NCI-H2107 (cell line): ENCODE data around the gene ARHGAP24.
A peak's percentile ranks its signal among the peaks of the same experiment; 100 is the strongest.
"Not testable (repeated sequence)": the region's sequence is repeated elsewhere in the genome, so short reads cannot be mapped to it uniquely, and the experiment has no call there.

Experiments
- DNase-seq: peaks from one replicate; lab custom pipeline; 2025; lab: John Stamatoyannopoulos, UW

Gene ARHGAP24

DNA sequence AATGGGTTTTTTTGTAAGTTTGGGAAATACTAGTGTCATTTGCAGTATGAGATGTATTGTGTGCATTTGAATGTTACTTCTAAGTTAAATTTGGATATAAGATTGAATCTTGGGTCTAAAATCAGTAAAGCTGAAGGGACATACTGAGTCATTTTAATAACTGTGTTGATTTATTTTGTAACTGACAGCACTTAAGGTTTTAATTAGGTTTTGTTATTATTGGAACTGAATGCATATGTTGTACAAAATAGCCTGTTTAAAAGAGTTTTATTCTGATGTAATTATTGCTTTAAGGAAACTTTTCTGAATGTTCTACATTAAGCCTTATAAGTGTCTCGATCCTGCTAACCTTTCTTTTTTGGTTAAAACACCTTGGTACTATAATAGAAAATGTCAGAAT is 488.3 kb downstream of the ARHGAP24 start:
- no peak for DNase-seq

DNA sequence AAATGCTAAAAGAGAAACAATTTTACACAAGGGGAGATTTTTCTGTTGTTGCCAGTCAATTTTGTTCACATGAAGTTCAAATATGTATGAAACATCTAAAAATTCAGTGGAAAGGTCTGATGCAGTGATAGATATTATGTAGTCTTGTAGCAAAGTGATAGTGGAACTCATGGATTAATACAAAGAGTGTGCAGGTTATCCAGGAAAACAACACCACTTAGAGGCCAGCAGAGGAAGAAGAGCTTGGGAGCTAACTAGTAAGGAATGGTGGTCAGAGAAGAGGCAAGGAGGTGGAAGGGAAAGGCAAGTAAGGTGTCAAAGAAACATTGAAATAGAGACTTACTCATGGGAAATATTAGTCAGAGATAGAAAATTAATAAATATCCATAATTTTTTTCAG is 489.3 kb downstream of the ARHGAP24 start:
- DNase-seq = no peak

DNA sequence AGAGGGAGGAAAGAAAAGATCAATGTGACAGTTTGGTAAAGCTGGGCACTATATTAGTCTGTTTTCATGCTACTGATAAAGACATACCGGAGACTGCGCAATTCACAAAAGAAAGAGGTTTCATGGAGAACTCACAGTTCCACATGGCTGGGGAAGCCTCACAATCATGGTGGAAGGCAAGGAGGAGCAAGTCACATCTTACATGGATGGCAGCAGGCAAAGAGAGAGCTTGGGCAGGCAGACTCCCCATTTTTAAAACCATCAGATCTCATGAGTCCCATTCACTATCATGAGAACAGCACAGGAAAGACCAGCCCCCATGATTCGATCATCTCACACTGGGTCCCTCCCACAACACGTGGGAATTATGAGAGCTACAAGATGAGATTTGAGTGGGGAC is 490.1 kb downstream of the ARHGAP24 start:
- not testable (repeated sequence) for DNase-seq

DNA sequence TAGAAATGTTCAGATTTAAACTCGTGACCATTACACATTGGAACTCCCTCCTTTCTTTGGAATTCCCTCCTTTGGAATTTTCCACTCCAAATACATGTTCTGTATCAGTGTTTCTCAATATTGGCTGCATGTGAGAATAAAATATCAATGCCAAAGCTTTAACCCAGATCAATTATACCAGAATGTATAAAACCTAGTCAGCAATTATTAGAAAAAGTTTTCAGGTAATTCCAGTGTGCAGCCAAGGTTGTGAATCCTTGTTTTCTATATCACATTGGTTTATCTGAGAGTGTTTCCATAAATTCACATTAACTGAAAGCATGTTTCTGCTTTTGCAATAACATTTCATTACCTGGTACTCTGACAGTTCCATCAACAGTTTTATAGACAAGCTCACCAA is 490.6 kb downstream of the ARHGAP24 start:
- DNase-seq = no peak

DNA sequence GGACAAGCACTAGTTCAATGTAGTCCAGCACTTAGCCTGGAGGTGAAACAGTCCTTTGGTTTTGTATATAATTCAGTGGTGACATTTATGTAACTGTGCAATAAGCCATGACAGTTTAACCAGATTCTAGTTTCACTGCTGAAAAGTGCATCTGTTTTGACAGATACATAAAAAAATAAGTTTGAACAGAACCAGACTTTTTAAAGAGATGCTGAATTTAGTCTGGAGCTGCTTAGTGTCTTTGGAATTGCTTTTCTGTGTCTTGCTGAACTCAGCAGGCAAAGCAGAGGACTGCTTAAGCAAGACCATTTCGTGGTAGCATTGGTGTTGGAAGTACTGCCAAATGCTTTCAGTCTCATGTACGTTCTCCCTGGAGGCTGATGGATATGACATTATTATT is 491.4 kb downstream of the ARHGAP24 start:
- DNase-seq = no peak

DNA sequence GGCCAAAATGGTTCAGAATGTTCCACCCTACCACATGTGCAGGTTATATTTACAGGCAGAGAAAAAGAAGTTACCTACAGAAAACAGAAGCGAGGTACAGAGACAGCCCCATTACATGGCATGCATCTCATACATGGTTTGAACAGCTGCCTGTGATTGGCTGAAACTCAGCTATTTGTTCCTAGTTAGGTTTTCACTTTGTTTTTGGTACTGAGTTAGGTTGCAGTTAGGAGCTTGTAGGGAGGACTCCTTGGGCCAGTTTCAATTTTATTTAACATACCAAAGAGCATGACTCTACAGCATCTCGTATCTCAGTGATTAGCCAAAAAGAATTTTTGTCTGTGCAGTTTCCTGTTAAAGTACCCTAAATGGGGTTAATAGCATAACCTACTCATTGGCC is 492.9 kb downstream of the ARHGAP24 start:
- no peak for DNase-seq

DNA sequence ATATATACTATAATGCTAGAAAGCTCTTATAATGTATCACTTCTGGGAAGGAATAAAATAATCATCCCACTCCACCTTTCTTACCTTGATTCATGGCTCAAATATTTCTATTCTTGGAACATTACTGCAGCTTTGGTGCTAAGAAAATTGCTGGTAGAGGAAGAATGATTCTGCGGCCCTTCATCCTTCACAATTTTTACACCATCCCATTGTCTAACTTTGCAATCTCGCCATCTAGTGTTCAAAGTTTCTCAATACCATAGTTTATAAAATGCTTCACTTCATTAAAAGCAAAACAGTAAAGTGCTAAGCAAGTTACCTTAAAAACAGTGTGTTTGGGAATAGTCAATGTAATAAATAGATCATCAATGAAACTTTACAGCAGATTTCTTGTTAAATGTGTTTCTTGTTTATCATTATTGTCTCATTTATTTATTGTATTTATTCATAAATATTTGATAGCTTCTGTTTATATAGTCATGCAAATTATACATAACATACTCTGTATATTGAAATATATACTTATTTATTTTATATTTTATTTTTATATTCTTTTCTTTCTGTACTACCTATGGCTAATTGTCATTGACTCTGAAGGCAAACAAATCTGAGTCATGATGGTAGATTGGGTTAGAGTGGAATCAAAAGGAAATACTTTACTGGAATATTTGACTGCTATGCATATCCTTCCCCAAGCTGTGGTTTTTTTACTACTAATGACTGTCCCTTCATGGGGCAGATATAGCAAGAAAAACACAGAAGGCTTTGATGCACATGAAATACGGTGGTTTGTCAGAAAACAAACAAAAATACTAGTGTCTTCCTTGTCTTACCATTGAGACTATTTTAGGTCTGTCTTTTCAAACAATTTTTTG is 494.2 kb downstream of the ARHGAP24 start:
- peak; percentile 1 for DNase-seq

DNA sequence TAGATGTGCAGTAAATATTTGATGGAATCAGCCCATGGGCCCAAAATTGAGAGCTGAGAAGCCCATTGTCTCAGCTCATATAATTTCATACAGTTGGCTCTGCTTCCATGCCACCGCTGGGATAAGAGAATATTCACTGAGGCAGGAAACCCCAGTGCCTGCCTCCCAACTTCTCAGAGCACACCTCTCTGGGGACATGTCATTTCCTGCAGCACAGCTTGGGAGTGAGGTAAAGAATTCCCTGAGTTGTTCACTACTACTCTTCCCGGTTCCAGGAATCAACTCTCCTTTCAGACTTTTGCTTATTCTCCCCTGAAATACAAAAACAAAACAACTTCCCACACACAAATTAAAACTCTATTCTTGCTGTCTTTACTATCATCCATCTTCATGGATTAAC is 495.6 kb downstream of the ARHGAP24 start:
- no peak for DNase-seq

DNA sequence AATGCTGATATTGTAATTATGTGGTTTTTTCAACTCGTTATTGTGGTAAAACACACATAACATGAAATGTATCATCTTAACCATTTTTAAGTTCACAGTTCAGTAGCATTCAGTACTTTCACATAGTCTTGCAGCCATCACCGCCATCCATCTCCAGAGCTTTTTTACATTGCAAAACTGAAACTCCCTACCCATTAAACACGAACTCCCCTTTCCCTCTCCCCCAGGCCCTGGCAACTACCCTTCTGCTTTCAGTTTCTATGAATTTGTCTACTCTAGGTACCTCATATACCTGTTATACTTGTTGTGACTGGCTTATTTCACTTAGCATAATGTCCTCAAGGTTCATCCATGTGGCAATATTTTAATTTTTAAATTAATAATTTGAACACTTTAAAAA is 504.3 kb downstream of the ARHGAP24 start:
- DNase-seq = no peak

DNA sequence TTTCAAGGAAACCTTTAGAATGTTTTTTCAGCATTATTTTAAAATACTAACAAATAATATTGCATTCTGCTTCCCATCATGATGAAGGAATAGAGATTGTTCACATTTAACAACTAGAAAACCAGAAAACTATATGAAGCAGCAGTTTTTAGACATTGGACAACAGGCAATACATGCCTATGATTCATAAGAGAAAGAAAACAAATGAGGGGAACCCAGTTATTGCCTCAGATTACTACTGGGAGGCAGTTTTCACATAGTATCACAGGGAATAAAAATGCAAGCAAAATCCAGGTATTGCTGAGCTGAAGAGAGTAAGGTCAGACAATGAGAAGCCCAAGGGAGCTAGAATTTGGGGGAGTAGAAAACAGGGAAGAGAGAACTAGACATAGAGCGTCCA is 511.3 kb downstream of the ARHGAP24 start:
- no peak for DNase-seq

DNA sequence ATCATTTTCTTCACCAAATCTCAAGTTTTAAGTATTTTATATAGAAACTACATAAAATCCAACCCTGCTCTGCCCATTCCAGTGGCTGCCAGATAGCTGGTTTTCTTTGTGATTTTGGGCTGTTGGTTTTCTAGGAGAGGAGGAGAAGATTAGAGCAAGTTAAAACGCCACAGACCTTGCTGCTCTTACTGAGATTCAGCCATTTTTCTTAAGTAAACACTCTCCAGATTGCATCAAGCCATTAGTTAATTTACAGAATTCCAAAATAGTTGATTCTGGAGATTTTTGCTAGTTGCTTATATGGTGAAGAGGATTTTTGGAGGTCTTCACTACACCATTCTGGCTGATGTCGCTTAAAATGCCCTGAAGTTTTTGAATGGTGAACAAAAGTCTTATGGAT is 518.7 kb downstream of the ARHGAP24 start:
- DNase-seq = no peak

DNA sequence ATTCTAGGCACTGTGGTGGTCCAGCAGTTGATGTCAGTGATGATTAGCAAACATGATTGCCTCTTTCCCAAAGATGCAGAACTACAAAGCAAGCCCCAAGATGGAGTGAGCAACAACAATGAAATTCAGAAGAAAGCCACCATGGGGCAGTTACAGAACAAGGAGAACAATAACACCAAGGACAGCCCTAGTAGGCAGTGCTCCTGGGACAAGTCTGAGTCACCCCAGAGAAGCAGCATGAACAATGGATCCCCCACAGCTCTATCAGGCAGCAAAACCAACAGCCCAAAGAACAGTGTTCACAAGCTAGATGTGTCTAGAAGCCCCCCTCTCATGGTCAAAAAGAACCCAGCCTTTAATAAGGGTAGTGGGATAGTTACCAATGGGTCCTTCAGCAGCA is 519.6 kb downstream of the ARHGAP24 start:
- DNase-seq = no peak

DNA sequence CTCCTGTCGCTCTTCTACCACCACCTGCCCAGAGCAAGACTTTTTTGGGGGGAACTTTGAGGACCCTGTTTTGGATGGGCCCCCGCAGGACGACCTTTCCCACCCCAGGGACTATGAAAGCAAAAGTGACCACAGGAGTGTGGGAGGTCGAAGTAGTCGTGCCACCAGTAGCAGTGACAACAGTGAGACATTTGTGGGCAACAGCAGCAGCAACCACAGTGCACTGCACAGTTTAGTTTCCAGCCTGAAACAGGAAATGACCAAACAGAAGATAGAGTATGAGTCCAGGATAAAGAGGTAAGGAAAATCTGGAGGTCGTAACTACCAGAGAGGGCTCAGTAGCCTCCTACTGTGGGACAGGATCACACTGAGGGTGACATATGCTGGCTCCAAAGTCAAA is 520.4 kb downstream of the ARHGAP24 start:
- no peak for DNase-seq

DNA sequence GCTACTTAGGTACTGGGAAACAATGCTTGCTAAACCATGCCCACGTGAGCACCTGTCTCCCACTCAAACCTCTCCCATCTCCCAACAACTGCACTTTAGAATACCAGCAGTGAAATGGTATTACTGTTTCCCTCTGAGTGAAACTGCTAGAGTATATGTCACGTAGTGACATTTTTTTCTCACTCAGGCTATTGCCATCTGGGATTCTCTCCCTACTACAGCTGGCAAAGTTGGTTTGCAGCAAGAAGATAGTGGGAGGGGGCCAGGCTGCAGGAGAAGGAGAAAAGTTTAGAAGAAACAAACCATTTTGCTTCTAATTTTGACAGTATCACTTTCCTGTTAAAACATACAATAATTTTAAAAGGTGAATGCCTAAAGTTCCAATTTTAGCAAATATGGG is 526.6 kb downstream of the ARHGAP24 start:
- no peak for DNase-seq

DNA sequence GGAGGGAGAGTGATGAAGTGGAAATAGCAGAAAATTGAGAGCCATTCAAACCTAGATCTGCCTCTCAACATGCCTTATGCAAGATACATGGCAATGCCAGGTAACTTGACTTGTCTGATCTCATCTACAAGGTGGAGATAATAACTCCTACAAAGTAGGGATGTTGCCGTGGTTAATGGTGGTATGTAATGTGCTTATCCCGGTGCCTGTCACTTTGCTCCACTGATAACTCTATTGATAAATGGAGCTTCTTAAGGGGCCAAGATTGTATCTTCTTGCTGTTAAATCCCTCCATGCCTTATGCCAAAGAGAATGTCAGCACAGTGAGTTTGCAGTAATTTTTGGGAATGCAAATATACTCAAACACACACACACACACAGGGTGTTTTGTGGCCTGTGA is 529.1 kb downstream of the ARHGAP24 start:
- no peak for DNase-seq

DNA sequence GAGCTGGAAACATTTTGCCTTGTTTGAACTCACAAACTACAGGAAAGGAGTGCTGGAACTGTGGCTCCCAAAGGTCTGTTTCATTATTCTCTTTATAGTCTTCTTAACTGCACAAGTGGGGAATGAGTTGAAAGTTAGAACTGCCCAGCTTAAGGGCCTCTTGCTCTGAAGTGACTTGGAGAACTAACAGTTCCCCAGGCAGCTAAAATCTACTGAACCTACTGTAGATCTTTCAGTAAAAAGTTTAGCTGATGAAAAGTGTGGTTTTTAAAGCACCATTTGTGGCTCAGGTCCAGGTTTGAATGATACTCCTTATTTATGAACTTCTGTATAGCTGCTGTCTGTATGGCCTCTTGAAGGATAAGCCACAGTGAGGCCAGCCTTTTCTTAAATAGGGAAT is 531.1 kb downstream of the ARHGAP24 start:
- no peak for DNase-seq

DNA sequence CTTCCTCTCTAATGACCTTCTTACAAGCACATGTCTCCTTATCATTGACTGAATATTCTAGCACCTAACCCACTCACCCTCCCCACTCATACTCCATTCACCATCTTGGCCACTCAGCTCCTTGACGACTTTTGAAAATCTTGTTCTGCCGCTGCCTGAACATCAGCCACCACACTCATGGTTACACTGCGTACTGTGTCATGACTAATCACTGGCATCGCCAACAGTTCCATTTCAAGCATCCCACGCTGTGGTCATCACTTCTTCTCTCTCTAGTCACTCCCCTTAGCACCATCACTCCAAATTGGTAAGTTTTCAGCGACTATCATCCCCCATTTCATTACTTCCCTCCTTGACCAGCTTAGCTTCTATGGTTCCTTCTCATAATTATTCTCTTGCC is 532.1 kb downstream of the ARHGAP24 start:
- no peak for DNase-seq

DNA sequence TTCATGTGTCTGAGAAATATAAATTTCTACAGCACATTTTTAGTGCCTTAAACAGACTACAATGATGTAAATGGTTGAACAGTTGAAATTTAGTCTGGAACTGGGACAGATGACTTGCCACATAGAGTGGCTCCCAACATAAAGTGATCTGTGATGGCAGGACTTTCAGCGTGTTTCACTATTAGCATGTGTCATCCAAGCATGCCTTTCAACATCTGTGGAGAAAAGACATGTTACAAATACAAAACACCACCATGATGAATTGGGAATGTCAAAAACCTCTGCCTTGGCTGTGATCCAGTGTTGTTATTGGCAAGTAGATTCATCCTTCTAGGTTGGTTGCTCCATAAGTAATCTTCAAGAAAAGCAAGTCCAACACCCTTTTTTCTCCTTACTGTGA is 536.2 kb downstream of the ARHGAP24 start:
- DNase-seq = no peak

DNA sequence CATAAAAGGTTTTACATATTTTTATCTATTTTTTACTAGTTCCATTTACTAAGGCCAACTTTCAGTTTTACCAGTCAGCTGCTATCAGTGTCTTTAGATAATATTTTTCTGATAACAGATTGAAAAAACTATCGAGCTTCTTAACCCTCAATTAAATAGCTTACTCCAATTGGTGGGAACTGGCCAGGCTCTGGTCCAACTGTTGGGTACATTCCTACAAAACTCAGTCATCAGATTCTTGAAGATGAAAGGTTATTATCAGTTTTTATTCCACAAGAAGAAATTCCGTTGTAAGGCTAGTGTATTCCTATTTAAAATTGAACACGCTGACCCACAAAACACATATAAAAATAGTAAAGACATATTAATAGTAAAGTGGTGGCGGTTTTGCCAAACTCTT is 538.7 kb downstream of the ARHGAP24 start:
- no peak for DNase-seq

DNA sequence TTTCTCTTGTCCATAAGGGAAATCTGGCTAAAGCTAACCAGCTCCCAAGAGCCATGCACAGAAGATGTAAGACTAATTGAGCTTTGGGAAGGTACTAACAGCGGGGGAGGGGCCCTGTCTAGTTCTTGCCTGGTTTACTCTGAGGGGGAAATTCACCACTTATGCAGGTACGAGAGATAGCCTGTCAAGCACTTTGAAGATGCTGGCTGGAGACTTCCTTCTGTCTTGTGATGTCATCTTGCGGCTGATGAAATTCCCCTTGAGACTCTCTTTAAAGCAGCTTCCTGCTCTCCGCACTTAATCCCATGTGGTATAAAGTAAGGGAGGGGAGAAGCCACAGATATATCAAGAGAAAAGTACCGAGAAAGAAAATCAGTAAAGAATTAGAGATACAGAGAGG is 539.6 kb downstream of the ARHGAP24 start:
- no peak for DNase-seq

DNA sequence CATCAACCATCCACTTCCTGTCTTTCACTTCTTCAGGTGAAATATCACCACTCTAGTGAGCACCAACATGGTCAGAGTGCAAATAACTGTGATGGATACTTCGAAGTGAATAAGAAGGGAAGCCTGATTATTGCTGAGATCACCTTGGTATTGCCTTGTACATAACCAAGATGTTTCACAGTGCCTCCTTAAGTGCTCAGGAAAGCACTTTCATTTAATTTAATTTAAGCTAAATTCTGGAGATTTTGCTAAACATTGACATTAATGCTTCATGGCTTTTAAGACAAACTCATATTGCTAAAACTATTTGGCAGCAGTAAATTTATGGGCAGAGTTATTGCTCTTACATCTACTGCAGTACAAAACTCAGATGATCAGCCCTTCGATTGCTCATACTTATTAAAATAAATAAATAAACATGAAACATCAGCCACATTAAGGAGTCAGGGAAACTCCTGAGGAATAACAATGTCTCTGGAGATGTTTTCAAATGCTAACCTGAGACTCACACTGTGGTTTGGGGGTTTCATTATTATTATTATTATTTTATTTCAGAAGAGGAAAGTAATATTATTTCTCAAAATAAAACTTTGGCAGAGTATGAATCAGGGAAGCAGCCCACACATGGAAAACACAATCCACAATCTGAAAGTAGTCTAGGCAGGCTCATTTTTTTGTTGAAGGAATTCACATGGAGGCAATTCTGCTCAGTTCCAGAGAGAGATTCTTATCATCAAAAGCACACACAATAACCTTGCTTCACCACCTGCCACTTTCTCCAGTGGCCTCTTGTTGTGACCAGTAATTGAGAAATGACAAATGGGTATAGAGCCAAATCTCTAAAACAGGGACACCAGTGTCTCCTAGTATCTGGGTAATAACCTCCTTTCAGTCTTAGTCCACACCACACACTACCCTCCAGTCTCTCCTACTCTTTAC is 540.7 kb downstream of the ARHGAP24 start:
- no peak for DNase-seq

DNA sequence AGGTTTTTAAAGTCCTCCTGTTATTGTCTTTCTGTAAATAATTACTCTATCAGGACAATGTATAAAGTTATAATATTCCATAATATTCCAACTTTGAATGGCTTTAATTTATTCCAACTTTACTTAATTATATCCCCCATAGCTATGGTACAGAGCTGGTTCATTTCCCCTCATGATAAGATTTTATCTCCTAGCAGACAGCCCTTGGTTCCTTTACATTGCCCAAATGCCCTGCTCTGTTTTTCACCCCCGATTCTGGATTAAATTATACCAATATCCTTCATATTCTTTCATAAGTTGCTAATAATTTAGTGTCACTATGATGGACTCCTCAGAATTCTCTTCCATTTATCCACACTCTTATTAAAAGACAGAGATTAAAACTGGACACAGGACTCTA is 544.4 kb downstream of the ARHGAP24 start:
- DNase-seq = no peak

DNA sequence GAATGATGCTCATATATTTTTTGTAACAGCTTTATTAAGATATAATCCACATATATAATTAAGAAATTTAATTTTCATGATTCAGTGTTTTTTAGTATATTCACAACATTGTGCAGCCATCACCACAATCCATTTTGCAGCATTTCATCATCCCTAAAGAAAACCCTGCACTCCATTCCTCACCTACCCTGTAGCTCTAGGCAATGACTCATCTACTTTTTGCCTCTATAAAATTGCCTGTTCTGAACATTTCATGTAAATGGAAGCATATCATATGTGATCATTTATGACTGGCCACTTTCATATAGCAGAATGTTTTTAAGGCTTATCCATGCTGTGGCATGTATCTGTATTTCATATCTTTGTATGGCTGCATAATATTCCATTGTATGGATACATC is 545.0 kb downstream of the ARHGAP24 start:
- DNase-seq = no peak
